ENCODE data around the gene TOR3A.
"Not testable (repeated sequence)": the region's sequence is repeated elsewhere in the genome, so short reads cannot be mapped to it uniquely, and the experiment has no call there.

The TOR3A gene

GRCh38 chr1:179107706-179108629 lies 26.1 kb downstream of the TOR3A start:
- no peak for DNase-seq (ENCODE audit: low spot score)

GRCh38 chr1:179108644-179109043 lies 26.8 kb downstream of the TOR3A start:
- no peak for DNase-seq (ENCODE audit: low spot score)

- DNase-seq (ENCODE audit: low spot score): no peak
These were observed 33.3 kb downstream of the TOR3A start for GRCh38 chr1:179115181-179115580.

- no peak for DNase-seq (ENCODE audit: low spot score)
These were observed 37.6 kb downstream of the TOR3A start for GRCh38 chr1:179119513-179119912.

- DNase-seq (ENCODE audit: low spot score): no peak
These were observed 38.9 kb downstream of the TOR3A start for GRCh38 chr1:179120736-179121135.

- peak; percentile 56 for DNase-seq (ENCODE audit: low spot score)
These were observed 39.5 kb downstream of the TOR3A start for GRCh38 chr1:179121159-179121938.

GRCh38 chr1:179124873-179125272 lies 43.0 kb downstream of the TOR3A start:
- DNase-seq (ENCODE audit: low spot score): no peak

- no peak for DNase-seq (ENCODE audit: low spot score)
These were observed 44.6 kb downstream of the TOR3A start for GRCh38 chr1:179126338-179127060.

GRCh38 chr1:179127163-179127895 lies 45.5 kb downstream of the TOR3A start:
- no peak for DNase-seq (ENCODE audit: low spot score)

- no peak for DNase-seq (ENCODE audit: low spot score)
These were observed 46.6 kb downstream of the TOR3A start for GRCh38 chr1:179128520-179128919.

GRCh38 chr1:179129702-179130473 lies 48.0 kb downstream of the TOR3A start:
- peak; percentile 57 for DNase-seq (ENCODE audit: low spot score)

- DNase-seq (ENCODE audit: low spot score): not testable (repeated sequence)
These were observed 53.3 kb downstream of the TOR3A start for GRCh38 chr1:179135168-179135567.

- not testable (repeated sequence) for DNase-seq (ENCODE audit: low spot score)
These were observed 53.8 kb downstream of the TOR3A start for GRCh38 chr1:179135707-179136106.

- no peak for DNase-seq (ENCODE audit: low spot score)
These were observed 55.9 kb downstream of the TOR3A start for GRCh38 chr1:179137617-179138255.

GRCh38 chr1:179138755-179139154 lies 56.9 kb downstream of the TOR3A start:
- not testable (repeated sequence) for DNase-seq (ENCODE audit: low spot score)

GRCh38 chr1:179141592-179142251 lies 59.9 kb downstream of the TOR3A start:
- DNase-seq (ENCODE audit: low spot score): no peak

- DNase-seq (ENCODE audit: low spot score): no peak
These were observed 61.0 kb downstream of the TOR3A start for GRCh38 chr1:179142889-179143299.

GRCh38 chr1:179143322-179143721 lies 61.5 kb downstream of the TOR3A start:
- peak; percentile 26 for DNase-seq (ENCODE audit: low spot score)

GRCh38 chr1:179144626-179145025 lies 62.8 kb downstream of the TOR3A start:
- DNase-seq (ENCODE audit: low spot score): no peak

- DNase-seq (ENCODE audit: low spot score): no peak
These were observed 63.7 kb downstream of the TOR3A start for GRCh38 chr1:179145521-179145920.

Data from CD4-positive, alpha-beta T cell treated with Interleukin-15 for 4 hours (primary cell).